GM19240 (cell line): ENCODE data around the gene GJD4.

Source experiments
- DNase-seq: peaks from one replicate; pipeline ENCODE4 v3.0.0; 2011; ENCODE audit warnings: low spot score; ENCODE audit not compliant: insufficient read length

GJD4 gene

GRCh38 chr10:35657621-35658020 lies 52.5 kb downstream of the GJD4 start:
- no peak for DNase-seq
